ENCODE results near the gene PALLD.

The PALLD gene

DNA sequence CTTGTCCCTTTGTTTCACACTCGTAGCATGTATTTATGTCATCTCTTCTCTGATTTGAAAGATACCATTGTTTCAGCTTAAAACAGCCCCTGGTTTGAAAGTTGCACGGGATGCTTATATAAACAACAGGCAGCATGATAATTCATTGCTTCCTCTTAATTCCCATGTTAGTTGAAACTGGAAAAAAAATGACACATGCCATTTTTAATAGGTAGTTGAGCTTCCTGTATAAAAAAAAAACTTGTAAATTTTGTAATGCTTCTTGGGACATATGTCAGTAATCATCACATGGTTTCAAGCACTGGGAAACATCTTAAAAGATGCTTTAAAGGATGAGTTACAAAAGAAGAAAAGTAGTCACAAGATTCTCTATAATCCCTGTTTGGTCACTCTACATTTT is 243.0 kb downstream of the PALLD start:
- no peak for DNase-seq

DNA sequence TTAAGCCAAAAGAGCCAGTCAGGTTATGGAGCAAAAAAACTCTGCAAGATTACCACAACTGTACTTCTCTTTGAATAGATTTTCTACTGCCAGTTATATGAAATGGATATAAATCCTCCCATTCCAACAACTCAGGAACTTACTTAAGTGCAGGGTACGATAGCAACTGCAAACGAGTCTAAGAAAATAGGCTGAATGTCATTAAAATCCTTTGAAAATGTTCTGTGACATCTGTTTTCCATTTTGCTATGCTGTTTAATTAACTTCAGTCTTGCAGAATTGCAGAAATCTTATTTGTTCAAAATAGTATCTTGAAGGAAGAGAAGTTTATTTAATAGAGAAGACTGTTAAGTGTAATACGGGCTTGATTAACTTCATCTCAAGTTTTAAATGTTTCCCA is 243.8 kb downstream of the PALLD start:
- DNase-seq: no peak

DNA sequence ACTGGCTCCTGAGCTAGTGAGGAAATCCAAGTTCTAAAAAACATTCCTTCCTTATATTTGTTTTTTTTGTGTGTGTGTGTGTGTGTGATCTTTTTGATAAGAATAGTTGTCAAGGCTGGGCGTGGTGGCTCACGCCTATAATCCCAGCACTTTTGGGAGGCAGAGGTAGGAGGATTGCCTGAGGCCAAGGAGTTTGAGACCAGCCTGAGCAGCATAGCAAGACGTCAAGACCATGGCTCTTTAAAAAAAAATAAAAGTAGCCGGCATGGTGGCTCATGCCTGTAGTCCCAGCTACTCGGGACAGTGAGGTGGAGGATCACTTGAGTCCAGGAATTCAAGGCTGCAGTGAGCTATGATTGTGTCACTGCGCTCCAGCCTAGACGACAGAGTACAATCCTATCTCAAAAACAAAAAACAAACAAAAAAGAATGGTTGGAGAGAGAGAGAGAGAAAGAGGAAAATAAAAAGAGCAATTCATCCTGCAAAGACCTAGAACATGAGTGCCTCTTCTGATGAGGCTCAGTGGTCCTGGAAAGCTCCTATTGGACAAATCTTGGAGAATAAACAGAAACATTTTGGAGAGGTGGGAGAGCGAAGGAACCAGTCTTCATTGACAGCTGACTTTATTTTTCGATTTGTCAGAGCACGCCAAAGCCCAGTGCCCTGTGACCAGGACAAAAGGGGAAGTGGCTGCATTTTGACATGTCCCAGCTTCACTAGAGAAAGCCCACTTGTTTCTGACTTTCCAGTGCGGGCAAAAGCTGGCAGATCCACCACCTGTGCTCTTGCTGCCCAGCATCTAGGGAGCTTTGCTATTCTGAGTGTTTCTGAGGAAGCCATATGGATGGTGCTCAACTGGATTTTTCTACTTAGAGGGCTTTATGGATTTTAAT is 244.7 kb downstream of the PALLD start:
- DNase-seq: no peak

DNA sequence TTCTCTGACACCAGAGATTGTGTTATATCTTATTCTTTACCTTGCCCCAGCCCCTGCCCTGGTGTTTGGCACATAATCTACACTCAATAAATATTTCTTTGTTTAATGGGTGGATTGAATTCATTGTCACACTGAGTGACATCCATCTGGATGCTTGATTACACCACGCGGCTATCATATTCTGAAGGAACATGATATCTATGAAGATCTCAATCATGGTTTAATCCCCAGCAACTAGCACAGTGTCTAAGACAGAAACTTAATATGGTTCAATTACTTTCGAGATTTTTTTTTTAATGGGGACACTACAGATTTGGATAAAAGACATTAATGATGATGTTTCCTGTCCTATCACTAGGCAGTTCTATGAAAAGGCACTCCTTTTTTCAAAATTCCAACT is 246.3 kb downstream of the PALLD start:
- DNase-seq: no peak

DNA sequence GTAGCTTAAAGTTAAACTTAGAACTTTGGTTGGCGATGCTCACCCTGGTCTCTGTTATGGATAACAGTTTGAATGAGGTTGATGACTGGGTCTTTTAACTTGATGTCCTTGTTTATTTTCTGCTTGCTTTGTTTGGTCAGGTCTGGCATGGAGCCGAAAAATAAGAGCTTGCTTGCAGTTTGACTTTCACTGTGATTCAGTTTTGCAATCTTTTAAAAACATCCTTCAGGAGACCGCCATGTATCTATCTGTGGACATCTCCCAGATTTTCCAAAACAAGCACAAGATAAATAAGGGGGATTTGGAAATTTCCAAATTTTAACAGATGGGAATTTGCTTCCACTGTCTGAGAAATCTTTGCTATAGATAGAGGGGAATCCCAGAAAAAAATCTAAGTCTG is 246.7 kb downstream of the PALLD start:
- no peak for DNase-seq

DNA sequence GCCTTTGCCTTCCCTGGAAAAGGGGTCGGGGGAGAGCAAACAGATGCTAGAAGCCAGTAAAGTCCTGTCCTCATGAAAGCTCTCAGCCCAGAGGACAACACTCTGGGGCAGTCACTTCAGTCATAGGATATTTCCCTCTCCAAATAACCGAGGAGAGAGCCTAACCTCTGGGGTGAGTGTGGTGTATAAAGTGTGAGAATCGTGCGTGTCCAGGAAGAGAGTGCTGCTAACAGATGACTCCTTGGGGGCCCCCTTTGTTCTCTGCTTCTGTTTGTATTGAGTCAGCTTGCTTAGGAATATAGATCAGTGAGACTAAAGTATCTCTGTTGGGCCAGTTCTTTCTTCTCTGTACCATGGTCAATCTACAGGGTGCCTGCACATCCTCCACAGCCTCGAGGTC is 247.2 kb downstream of the PALLD start:
- no peak for DNase-seq

DNA sequence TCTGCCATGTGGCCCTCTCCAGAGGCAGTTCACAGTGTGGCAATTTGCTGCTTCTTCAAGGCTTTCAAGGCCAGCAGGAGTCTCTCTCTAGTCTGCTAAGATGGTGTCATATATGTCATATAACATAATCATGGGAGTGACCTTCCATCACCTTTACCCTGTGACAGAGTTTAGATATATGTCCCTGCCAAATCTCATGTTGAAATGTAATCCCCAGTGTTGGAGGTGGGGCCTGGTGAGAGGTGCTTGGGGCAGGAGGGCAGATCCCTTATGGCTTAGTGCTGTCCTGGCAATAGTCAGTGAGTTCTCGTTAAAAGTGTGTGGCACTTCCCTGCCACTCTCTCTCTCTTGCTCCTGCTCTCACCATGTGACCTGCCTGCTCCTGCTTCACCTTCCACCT is 252.0 kb downstream of the PALLD start:
- DNase-seq: no peak

DNA sequence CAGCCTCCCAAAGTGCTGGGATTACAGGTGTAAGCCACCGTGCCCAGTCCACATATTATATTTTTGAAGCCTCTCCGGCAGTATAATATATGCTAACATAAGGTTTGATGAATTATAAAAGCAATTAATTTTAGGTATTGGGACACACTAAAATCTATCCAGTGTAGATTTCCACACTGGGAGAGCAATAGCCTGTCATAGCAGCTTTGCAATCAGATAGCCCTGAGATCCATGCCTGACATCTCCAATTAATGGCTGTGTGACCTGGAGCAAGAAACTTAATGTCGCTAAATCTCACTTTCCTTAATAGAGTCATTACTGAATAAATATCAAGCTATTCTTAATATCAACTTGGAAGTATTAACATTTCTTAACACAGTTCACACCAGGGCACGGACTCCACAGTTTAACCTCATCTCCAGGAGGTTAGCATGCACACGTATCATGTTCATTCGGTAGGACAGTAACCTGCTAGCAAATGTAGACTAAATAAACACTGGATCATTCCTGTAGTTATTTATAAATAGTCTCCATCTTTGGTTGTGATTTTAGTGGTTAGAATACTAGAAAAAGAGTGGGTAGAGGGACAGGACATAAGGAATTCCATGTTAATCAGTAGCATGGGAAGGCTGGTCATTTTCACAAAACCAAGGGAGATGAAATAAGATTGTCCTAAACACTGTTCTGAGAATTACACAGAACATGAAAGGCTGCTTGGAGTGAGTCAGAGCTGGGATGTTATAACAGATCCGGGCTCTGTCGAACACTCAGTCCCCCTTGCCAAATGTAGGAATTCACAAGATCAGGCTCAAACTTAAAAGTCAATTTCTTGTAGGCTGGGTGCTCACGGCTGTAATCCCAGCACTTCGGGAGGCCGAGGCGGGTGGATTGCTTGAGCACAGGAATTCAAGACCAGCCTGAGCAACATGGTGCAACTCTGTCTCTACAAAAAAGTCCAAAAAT is 254.7 kb downstream of the PALLD start:
- no peak for DNase-seq

DNA sequence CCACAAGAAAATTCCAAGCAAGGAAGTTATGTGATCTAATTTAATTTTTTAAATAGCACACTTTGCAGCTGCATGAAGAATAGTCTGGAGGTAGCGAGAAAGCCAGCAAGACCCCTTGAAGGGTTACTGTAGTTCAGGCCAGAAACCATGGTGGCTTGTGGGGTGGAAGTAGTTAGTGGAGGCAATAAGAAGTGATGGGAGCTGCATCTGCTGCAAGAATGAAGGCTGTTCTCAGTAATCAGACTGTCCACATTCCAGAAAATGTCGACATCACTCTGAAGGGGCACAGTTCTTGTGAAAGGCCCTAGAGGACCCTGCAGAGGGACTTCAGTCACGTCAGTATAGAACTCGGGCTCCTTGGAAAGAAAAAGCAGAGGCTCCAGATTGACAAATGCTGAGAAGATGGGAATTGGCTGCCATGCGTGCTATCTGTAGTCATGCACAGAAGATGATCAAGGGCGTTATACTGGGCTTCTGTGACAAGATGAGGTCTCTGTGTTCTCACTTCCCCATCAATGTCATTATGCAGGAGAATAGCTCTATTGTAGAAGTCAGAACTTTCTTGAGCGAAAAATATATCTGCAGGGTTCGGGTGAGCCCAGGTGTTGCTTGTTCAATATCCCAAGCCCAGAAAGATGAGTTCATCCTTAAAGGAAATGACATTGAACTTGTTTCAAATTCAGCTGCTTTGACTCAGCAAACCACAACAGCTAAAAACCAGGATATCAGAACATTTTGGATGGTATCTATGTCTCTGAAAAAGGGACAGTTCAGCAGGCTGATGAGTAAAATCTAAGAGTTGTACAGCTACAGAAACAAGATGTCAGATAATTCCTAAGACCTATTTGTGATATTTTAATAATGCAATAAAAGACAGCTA is 259.0 kb downstream of the PALLD start:
- no peak for DNase-seq

DNA sequence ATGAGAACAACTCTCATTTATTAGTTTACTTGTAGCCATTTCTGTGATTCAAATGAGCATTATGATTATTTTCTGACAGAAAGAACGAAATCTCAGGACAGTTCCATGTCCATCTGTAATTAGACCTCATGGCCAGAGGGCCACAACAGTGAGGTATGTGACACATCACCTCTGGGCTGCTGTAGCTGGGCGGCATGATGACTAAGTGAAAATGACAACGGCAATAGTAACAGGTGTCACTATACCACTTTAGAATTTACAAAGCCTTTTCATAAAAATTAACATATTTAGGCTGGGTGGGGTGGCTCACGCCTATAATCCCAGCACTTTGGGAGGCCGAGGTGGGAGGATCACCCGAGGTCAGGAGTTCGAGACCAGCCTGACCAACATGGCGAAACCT is 260.6 kb downstream of the PALLD start:
- no peak for DNase-seq

DNA sequence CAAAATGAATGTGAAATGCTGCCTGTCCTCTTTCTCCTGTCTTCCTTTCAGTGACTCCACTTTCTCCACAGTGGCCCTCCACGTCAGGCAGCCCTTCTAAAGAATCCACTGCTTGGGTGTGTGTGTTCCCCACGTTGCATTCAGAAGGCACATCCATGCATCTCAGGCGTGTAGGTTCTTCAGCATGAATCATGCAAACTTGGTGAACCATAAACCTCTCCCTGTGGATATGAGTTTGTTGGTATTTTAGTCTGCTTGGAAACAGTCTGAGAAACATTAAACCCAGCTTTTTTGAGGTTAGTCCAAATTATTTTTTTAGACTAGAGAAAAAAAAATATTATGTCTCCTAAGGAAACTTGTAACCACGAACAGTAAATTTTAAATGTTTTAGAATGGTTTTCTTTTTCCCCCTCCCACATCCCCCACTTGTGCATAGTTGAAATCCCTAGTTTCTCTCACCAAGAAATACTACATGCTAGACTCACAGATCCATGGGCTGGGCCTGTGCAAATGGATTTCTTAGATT is 261.6 kb downstream of the PALLD start:
- DNase-seq: no peak

DNA sequence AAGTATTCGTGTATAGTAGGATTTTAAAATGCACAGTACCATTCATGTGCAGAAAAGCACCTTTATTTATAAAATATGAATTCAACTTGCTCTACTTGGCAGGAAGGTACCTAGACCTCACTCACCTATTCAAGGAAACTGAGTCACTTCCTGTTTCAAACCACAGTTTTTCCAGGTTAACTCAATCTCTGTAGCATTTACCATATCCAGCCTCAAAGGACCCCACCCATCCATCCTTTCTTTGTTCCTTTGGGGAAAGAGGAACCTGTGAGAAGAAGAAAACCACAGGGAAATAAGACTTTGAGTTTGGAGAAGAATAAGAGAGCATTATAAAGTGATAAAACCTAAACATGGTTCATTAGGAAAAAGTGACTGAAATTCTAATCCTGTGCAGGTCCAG is 262.5 kb downstream of the PALLD start:
- no peak for DNase-seq

DNA sequence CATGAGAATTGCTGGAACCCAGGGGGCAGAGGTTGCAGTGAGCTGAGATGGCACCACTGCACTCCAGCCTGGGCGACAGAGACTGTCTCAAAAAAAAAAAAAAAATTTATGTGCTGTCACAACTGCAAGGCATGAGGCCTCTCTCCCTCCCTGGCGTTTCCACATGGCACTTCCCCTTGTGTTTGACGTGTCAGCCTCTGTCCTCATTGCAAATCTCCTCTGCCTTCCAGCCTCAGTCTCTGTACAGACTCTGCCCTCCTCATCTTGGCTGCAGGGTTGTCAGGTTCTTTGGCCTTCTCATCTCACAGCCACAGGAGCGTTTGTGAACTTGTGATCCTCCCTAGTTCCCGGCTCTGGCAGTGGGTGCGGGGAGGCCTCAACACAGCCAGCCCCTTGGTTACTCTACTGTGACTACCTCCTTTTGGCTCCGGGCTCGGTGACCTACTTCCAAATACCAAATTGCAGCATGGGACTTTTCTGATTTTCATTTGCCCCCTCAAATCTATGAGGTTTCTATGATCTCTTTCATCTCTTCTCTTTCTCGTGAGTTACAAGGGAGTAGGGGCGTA is 263.2 kb downstream of the PALLD start:
- DNase-seq: no peak

DNA sequence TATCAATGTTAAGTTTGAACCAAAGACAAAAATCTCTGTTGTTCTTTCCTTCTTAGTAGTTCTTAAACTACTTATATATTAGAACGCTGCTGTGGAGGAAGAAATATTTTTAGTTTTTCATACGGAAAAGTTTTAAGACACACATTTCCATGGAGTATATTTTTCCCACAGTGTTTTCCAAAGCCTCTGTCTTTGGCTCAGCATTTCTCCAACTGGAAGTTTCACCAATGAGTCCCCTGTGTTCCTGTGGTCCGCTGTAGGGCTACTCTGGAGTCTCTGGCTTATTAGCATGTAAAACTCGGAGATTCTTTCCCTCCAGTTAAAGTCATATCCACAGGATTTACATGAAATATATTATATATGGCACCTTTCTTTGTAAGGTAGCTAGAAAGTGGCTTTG is 264.2 kb downstream of the PALLD start:
- DNase-seq: no peak

DNA sequence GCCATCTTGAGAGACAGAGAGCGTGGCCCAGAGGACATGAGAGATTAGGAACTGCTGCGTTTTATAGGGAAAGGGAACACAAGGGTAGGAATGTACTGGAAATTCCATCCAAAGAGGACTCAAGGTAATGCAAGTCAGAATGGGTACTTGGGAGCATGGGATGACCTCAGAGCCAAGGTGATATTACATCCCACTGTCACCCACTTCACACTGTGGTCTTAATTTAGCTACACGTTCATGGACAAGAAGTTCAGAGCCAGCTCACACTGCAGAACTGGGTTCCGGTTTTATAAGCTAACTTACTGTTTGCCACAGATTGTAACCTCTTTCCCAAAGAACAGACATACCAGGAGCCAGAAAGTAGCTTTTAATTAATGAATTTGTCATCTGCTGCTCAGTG is 268.5 kb downstream of the PALLD start:
- DNase-seq: no peak

DNA sequence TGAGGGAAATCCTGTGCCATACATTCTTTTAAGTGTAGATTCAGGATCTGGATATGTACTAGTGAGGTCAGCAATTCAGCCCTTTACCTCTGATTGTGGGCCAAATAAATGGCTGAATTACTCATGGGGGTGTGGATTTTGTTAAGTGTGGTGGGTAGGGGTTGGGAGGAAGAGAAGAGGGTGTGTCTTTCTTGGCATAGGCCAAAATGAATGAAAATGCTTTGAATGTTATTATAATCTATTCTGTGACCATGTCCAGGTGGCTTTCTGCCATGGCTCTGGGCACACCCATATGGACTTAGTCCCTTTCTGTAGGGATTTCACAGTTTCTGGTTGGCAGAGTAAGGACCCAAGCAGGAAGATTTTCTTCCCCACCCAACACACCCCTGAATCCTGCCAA is 268.9 kb downstream of the PALLD start:
- no peak for DNase-seq

DNA sequence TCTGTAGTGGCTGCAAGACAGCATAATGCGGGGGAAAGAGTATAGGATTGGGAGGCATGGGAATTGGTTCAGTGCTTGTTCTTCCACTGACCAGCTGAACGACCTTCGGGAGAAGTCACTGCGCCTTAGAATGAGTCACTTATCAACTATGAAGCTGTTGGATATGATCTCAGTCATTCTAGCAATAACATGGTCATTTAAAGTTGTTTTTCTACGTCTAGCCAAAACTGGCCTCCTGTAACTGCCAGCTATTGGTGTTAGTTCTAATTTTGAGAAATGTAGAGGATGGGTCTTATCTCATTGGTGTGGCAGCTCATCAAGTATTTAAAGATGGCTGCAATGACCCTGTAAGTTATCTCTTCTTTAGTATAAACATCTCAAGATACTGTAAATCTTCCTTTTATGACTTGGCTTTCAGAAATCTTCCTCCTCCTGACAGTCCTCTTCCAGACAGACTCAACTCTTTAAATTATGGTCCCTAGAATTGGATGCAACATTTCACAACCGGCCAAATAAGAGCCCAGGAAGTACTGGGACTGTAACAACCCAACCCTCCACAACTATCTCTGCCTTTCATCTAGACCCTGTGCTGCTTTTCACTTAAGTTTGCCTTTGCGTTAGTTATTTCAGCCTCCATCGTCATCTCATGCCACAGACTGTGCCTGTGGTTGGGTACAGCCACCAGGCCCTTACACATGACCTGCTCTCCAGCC is 269.9 kb downstream of the PALLD start:
- DNase-seq: no peak

DNA sequence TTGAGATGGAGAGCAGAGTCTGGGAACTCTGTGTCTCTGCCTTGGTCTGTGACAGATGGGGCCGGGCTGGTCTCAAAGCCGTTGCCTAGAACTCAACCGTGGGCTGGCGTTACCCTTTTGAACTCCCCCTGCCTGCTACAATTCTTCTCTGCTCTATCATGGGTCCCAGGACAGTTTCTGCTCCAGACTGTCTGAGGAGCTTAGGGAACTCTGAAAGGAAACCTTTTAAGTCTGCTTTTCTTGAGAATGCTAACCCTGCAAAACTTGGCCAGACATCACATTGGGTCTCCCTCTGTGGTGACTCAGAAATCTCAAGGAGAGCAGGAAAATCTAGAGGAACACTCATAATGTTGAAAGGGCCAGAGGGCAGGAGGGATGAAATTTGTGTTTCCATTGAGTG is 272.6 kb downstream of the PALLD start:
- DNase-seq: no peak

DNA sequence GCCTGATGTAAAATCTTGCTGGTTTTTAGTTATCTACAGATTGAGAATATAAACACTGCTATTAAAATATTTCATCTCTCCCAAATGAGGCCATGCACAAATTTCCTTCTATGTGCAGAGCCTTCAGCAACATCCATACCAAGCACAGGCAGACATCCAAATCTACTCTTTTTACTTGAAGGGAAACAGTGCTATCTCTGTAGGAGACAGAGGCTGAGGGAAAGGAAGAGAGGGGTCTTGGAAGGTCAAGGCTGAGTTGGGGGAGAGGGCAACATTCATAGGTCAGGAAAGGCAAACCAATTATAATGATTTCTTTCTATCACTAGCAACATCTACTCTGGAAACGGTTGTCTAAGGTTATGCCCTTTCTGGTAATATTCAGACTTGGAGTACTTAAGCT is 273.0 kb downstream of the PALLD start:
- no peak for DNase-seq

DNA sequence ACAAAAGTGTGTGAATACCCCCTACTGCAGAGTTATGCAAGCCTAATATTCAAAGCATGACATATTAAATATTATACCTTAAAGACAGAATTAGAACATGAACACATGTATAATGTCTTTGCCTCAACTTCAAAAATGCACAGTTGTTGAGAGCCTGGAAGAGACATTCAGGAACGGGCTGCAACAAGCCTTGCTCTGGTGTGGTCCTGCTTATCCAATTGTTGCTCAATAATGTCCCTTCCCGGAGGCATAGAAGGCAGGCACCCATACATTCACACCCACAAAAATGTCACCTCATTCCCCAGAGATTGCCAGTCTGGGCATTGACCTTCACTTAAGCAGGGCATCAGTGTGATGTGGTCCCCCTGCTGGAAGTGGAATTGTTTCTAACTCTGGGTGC is 274.4 kb downstream of the PALLD start:
- no peak for DNase-seq

DNA sequence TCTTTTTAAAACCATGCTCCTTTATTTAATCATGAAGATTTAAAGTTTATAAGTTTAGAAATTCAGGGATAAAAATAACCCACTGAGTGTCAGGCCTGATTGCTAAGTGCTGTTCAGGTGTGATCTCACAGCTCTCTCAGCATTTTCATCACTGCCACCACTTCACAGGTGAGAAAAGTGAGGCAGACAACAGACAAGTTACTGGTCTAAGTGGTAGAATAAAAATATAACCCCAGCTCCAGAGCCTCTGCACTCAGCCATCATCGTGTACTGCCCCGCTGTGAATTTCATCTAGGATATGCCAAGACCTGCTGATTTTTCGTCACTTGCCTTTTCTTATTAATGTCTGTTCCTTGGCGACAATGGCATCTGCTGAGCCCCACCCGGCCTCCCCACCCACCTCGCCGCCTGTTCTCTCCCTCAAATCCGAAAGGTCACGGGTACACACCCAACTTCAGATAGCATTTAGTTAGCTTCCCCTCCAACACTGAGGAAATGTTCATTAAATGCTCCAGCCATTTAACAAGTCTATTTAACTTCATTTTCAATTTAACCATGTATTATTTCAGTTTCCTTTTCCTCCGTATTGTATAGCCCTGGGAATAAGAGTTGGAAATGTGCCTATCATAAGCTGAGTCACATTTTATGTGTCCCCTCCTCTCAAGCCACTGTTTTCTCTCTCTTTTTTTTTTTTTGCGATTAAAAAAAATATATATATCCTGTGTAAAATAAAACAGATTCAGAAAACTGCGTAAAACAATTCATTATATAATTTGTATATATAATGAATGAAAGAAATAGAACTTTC is 276.7 kb downstream of the PALLD start:
- no peak for DNase-seq

Data from stimulated activated naive CD4-positive, alpha-beta T cell (primary cell).